Measurements from ENCODE around the gene VAX1. TPM values are rescaled to one million over a fixed set of nuclear protein-coding genes. Genes with fewer than 3 reads are reported as not detected.

Gene VAX1
- total and polyA plus RNA-seq, 10 donors = not detected

GRCh38 chr10:117126034-117126433, 12.0 kb downstream of the VAX1 start:
- WGBS, 5 donors = 53 to 85% (median 71%) methylated on average over 18 to 26 of the region's 26 CpGs
- no peak for DNase-seq
- Histone ChIP-seq H3K27me3 (replicated peaks in 1 of 7) (peaks cover 0 to 75% (median 43%) of the 10 kb centered on the region in 7 donors), H3K9me3 (no peaks in the 10 kb centered on the region), H3K27ac (no peak overlapping the region), H3K4me3 (no peak overlapping the region), H3K4me1 (peaks cover 0 to 2% (median under 1%) of the 10 kb centered on the region in 6 donors), H3K36me3 (no peaks in the 10 kb centered on the region)
- TF ChIP-seq POLR2AphosphoS5 (IDR thresholded peaks at IDR 0.05) (no peak), POLR2A (IDR thresholded peaks at IDR 0.05) (no peak), CTCF (IDR thresholded peaks at IDR 0.05 in 8 of 11, conservative IDR thresholded peaks at IDR 0.05 in 3 of 11) (no peak)
- intact Hi-C loops (cut with DNase I; ENCODE audit: low total_unique reads) = no loop called here

GRCh38 chr10:117112220-117112619, 25.9 kb downstream of the VAX1 start:
- Histone ChIP-seq H3K4me3 (no peak overlapping the region), H3K27me3 (replicated peaks in 1 of 7) (peaks cover 0 to 45% (median 0%) of the 10 kb centered on the region in 7 donors), H3K4me1 (no peaks in the 10 kb centered on the region), H3K27ac (no peak overlapping the region), H3K9me3 (no peaks in the 10 kb centered on the region), H3K36me3 (no peaks in the 10 kb centered on the region)
- WGBS, 5 donors = 38 to 63% (median 53%) methylated on average over 1 of the region's 1 CpG
- TF ChIP-seq POLR2A (IDR thresholded peaks at IDR 0.05) = no peak
- intact Hi-C loops (cut with DNase I; ENCODE audit: low total_unique reads) = no loop called here
- no peak for DNase-seq

GRCh38 chr10:117107238-117107637, 30.8 kb downstream of the VAX1 start:
- peaks cover 0 to 35% (median 0%) of the 10 kb centered on the region in 7 donors for H3K27me3 ChIP-seq (replicated peaks in 1 of 7)
- H3K9me3 ChIP-seq = no peaks in the 10 kb centered on the region
- H3K27ac ChIP-seq = no peak overlapping the region
- H3K4me3 ChIP-seq = no peak overlapping the region
- DNase-seq = no peak
- TF ChIP-seq POLR2A (IDR thresholded peaks at IDR 0.05) (no peak), POLR2AphosphoS5 (IDR thresholded peaks at IDR 0.05) (no peak), CTCF (IDR thresholded peaks at IDR 0.05 in 8 of 11, conservative IDR thresholded peaks at IDR 0.05 in 3 of 11) (no peak)
- intact Hi-C loops (cut with DNase I; ENCODE audit: low total_unique reads) = no loop called here
- no peaks in the 10 kb centered on the region for H3K4me1 ChIP-seq
- WGBS, 5 donors = 20 to 35% (median 22%) methylated on average over 4 of the region's 4 CpGs
- no peaks in the 10 kb centered on the region for H3K36me3 ChIP-seq

- Histone ChIP-seq H3K36me3 (no peaks in the 10 kb centered on the region), H3K4me1 (no peaks in the 10 kb centered on the region), H3K9me3 (no peaks in the 10 kb centered on the region), H3K4me3 (no peak overlapping the region), H3K27me3 (replicated peaks in 1 of 7) (peaks cover 0 to 3% (median 0%) of the 10 kb centered on the region in 7 donors), H3K27ac (no peak overlapping the region)
- intact Hi-C loops (cut with DNase I; ENCODE audit: low total_unique reads) = no loop called here
- no peak for TF ChIP-seq CTCF (IDR thresholded peaks at IDR 0.05 in 8 of 11, conservative IDR thresholded peaks at IDR 0.05 in 3 of 11)
- no peak for TF ChIP-seq POLR2A (IDR thresholded peaks at IDR 0.05)
- no peak for TF ChIP-seq POLR2AphosphoS5 (IDR thresholded peaks at IDR 0.05)
- no peak for DNase-seq
- 85 to 91% (median 87%) methylated on average over 9 of the region's 9 CpGs for WGBS, 5 donors
Observed at GRCh38 chr10:117096599-117097201, 41.4 kb downstream of the VAX1 start.
